HTR-8/SVneo (cell line): Measurements from ENCODE around the gene CACNG3.
"Not testable (repeated sequence)": the region's sequence is repeated elsewhere in the genome, so short reads cannot be mapped to it uniquely, and the experiment has no call there.

ENCODE experiments used
- DNase-seq: peaks from one replicate; pipeline ENCODE4 v3.0.0; 2011; ENCODE audit warnings: low spot score, mixed read lengths; ENCODE audit not compliant: insufficient read length
- FAIRE-seq: peaks from 2 replicates; lab custom pipeline; 2011; peaks lifted over from hg19 to GRCh38; lab: Jason Lieb, UNC

Gene CACNG3

GRCh38 chr16:24324421-24324820, 68.3 kb downstream of the CACNG3 start:
- DNase-seq = no peak
- FAIRE-seq = no peak

GRCh38 chr16:24328835-24329452, 72.8 kb downstream of the CACNG3 start:
- FAIRE-seq (no peak), DNase-seq (no peak)

GRCh38 chr16:24332178-24332577, 76.0 kb downstream of the CACNG3 start:
- no peak for DNase-seq
- FAIRE-seq = no peak

GRCh38 chr16:24332582-24333090, 76.5 kb downstream of the CACNG3 start:
- FAIRE-seq (no peak), DNase-seq (no peak)

- DNase-seq = no peak
- no peak for FAIRE-seq
Observed at GRCh38 chr16:24336491-24336890, 80.4 kb downstream of the CACNG3 start.

GRCh38 chr16:24337013-24337412, 80.9 kb downstream of the CACNG3 start:
- FAIRE-seq = no peak
- no peak for DNase-seq

GRCh38 chr16:24343829-24344228, 87.7 kb downstream of the CACNG3 start:
- FAIRE-seq, DNase-seq: not testable (repeated sequence)

GRCh38 chr16:24344784-24345183, 88.6 kb downstream of the CACNG3 start:
- DNase-seq (no peak), FAIRE-seq (no peak)

GRCh38 chr16:24345704-24346103, 89.6 kb downstream of the CACNG3 start:
- no peak for DNase-seq
- FAIRE-seq = no peak

- FAIRE-seq = no peak
Observed at GRCh38 chr16:24346734-24347133, 90.6 kb downstream of the CACNG3 start.

GRCh38 chr16:24347556-24347955, 91.4 kb downstream of the CACNG3 start:
- FAIRE-seq (no peak), DNase-seq (no peak)

More at GRCh38 chr16:24346734-24347133, 90.6 kb downstream of the CACNG3 start:
- DNase-seq = no peak

- DNase-seq = no peak
- no peak for FAIRE-seq
Observed at GRCh38 chr16:24348545-24349290, 92.6 kb downstream of the CACNG3 start.

GRCh38 chr16:24349320-24349719, 93.2 kb downstream of the CACNG3 start:
- no peak for DNase-seq
- no peak for FAIRE-seq

GRCh38 chr16:24352746-24353145, 96.6 kb downstream of the CACNG3 start:
- FAIRE-seq (no peak), DNase-seq (no peak)

- no peak for FAIRE-seq
Observed at GRCh38 chr16:24353622-24354021, 97.5 kb downstream of the CACNG3 start.

GRCh38 chr16:24357511-24357910, 101.4 kb downstream of the CACNG3 start:
- FAIRE-seq (no peak), DNase-seq (no peak)

More at GRCh38 chr16:24353622-24354021, 97.5 kb downstream of the CACNG3 start:
- DNase-seq = no peak

GRCh38 chr16:24358117-24358516, 102.0 kb downstream of the CACNG3 start:
- no peak for DNase-seq
- no peak for FAIRE-seq

- no peak for DNase-seq
- FAIRE-seq = no peak
Observed at GRCh38 chr16:24359490-24359889, 103.4 kb downstream of the CACNG3 start.

GRCh38 chr16:24360936-24361335, 104.8 kb downstream of the CACNG3 start:
- FAIRE-seq (no peak), DNase-seq (no peak)

GRCh38 chr16:24364596-24364995, 108.5 kb downstream of the CACNG3 start:
- no peak for DNase-seq
- no peak for FAIRE-seq

GRCh38 chr16:24367186-24367710, 111.1 kb downstream of the CACNG3 start:
- FAIRE-seq = no peak
- DNase-seq = no peak
